Pulmonary artery endothelial cell (primary cell): ENCODE data around the gene FAM76B. TPM values are rescaled to one million over a fixed set of nuclear protein-coding genes. Genes with fewer than 3 reads are reported as not detected.

ENCODE experiments used
- DNase-seq: peaks from one replicate; pipeline ENCODE4 v3.0.0-alpha.2; 2011; ENCODE audit warnings: low read depth, low spot score
- total RNA-seq: library from RNA; depleted of rRNA; stranded (reverse); fragments of >200 nt; gene quantifications from 2 replicates; pipeline ENCODE4 v1.2.3, GENCODE V29; 2014

FAM76B gene
- total RNA-seq, 1 donor from 2014 or later, result 20.8 TPM

GRCh38 chr11:95792200-95792599, 2.6 kb upstream of the FAM76B start:
- no peak for DNase-seq

GRCh38 chr11:95791709-95792033, 2.1 kb upstream of the FAM76B start:
- no peak for DNase-seq

GRCh38 chr11:95790933-95791708, 1.5 kb upstream of the FAM76B start:
- peak; percentile 8 for DNase-seq

GRCh38 chr11:95790123-95790932, 746 bp upstream of the FAM76B start, which contains the start of gene CEP57:
Gene CEP57 (plus strand): TSS chr11:95790498. CDS start chr11:95790699, 201 bp downstream.
- DNase-seq, result peak; percentile 96

GRCh38 chr11:95788921-95789505, 569 bp downstream of the FAM76B start:
- no peak for DNase-seq

- DNase-seq, result no peak
These were observed 9.0 kb downstream of the FAM76B start for GRCh38 chr11:95780544-95780943.

- no peak for DNase-seq
These were observed 10.9 kb downstream of the FAM76B start for GRCh38 chr11:95778699-95779098.

GRCh38 chr11:95776859-95777258, 12.7 kb downstream of the FAM76B start:
- no peak for DNase-seq

GRCh38 chr11:95768521-95768920, 21.1 kb downstream of the FAM76B start:
- DNase-seq, result no peak

GRCh38 chr11:95767498-95767897, 22.1 kb downstream of the FAM76B start:
- no peak for DNase-seq

GRCh38 chr11:95766701-95767100, 22.9 kb downstream of the FAM76B start:
- no peak for DNase-seq

- DNase-seq, result no peak
These were observed 25.2 kb downstream of the FAM76B start for GRCh38 chr11:95764267-95764898.

GRCh38 chr11:95762534-95762933, 27.0 kb downstream of the FAM76B start:
- DNase-seq, result no peak

GRCh38 chr11:95760941-95761340, 28.6 kb downstream of the FAM76B start:
- no peak for DNase-seq

- no peak for DNase-seq
These were observed 38.1 kb downstream of the FAM76B start for GRCh38 chr11:95751515-95751914.

GRCh38 chr11:95750101-95750500, 39.5 kb downstream of the FAM76B start:
- no peak for DNase-seq

- DNase-seq, result no peak
These were observed 50.3 kb downstream of the FAM76B start for GRCh38 chr11:95739108-95739938.

- DNase-seq, result no peak
These were observed 52.8 kb downstream of the FAM76B start for GRCh38 chr11:95736809-95737208.

- DNase-seq, result no peak
These were observed 53.2 kb downstream of the FAM76B start for GRCh38 chr11:95736355-95736754.

- no peak for DNase-seq
These were observed 55.5 kb downstream of the FAM76B start for GRCh38 chr11:95734009-95734572.
